Measurements from ENCODE around the gene MVB12B.

MVB12B gene

GRCh38 chr9:126302730-126303129 is 23.9 kb upstream of the MVB12B start:
- no peak for FAIRE-seq
- DNase-seq (ENCODE audit: insufficient read length, low spot score), result no peak

- DNase-seq (ENCODE audit: insufficient read length, low spot score), result no peak
- FAIRE-seq, result no peak
Observed at GRCh38 chr9:126303488-126303887, 23.1 kb upstream of the MVB12B start.

GRCh38 chr9:126304207-126304970 is 22.2 kb upstream of the MVB12B start:
- no peak for FAIRE-seq
- no peak for DNase-seq (ENCODE audit: insufficient read length, low spot score)

- no peak for DNase-seq (ENCODE audit: insufficient read length, low spot score)
- no peak for FAIRE-seq
Observed at GRCh38 chr9:126304971-126305320, 21.7 kb upstream of the MVB12B start.

GRCh38 chr9:126306071-126306647 is 20.5 kb upstream of the MVB12B start:
- DNase-seq (ENCODE audit: insufficient read length, low spot score) (no peak), FAIRE-seq (no peak)

- FAIRE-seq, result no peak
- DNase-seq (ENCODE audit: insufficient read length, low spot score), result no peak
Observed at GRCh38 chr9:126307322-126308061, 19.1 kb upstream of the MVB12B start.

GRCh38 chr9:126309427-126310189 is 17.0 kb upstream of the MVB12B start:
- no peak for DNase-seq (ENCODE audit: insufficient read length, low spot score)
- FAIRE-seq, result no peak

- no peak for FAIRE-seq
- no peak for DNase-seq (ENCODE audit: insufficient read length, low spot score)
Observed at GRCh38 chr9:126312584-126313551, 13.8 kb upstream of the MVB12B start.

GRCh38 chr9:126316085-126316655 is 10.5 kb upstream of the MVB12B start:
- DNase-seq (ENCODE audit: insufficient read length, low spot score), result no peak
- no peak for FAIRE-seq

- FAIRE-seq (no peak), DNase-seq (ENCODE audit: insufficient read length, low spot score) (no peak)
Observed at GRCh38 chr9:126317513-126317912, 9.1 kb upstream of the MVB12B start.

- no peak for FAIRE-seq
Observed at GRCh38 chr9:126318858-126319257, 7.8 kb upstream of the MVB12B start.

GRCh38 chr9:126319671-126320070 is 7.0 kb upstream of the MVB12B start:
- FAIRE-seq (no peak), DNase-seq (ENCODE audit: insufficient read length, low spot score) (no peak)

More at GRCh38 chr9:126318858-126319257, 7.8 kb upstream of the MVB12B start:
- no peak for DNase-seq (ENCODE audit: insufficient read length, low spot score)

GRCh38 chr9:126320158-126320922 is 6.3 kb upstream of the MVB12B start:
- DNase-seq (ENCODE audit: insufficient read length, low spot score), result no peak
- FAIRE-seq, result no peak

- DNase-seq (ENCODE audit: insufficient read length, low spot score) (no peak), FAIRE-seq (no peak)
Observed at GRCh38 chr9:126321742-126322141, 4.9 kb upstream of the MVB12B start.

- no peak for FAIRE-seq
Observed at GRCh38 chr9:126325821-126326220, 808 bp upstream of the MVB12B start.

GRCh38 chr9:126327006-126327713 is 531 bp downstream of the MVB12B start:
- FAIRE-seq, result no peak
- DNase-seq (ENCODE audit: insufficient read length, low spot score), result no peak

More at GRCh38 chr9:126325821-126326220, 808 bp upstream of the MVB12B start:
- DNase-seq (ENCODE audit: insufficient read length, low spot score), result no peak

- FAIRE-seq (no peak), DNase-seq (ENCODE audit: insufficient read length, low spot score) (no peak)
Observed at GRCh38 chr9:126327714-126328185, 1.1 kb downstream of the MVB12B start.

- DNase-seq (ENCODE audit: insufficient read length, low spot score), result no peak
- no peak for FAIRE-seq
Observed at GRCh38 chr9:126328407-126328806, 1.8 kb downstream of the MVB12B start.
